ENCODE measurements around the gene RGP1.

DNA sequence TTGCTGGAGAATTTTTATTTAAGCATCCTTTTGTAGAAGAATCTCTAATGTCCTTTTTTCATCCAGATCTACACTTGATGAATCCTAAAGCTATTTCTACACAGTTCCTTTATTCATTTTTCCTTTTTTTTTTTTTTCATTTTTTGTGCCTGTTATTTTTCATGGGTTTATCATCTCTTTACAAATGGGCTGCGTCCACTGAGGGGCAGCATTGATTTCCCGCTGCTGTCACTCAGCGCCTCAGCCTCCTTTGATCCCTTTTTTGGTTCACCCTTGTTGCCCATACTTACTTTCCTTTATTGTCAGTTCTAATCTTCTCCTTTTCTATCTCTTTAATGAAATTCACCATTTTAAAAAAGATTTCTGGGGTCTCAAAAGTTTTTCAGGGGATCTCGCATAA is 10.7 kb downstream of the RGP1 start:
- TF ChIP-seq ZNF70 (CRISPR knock-in tag; IDR thresholded peaks at IDR 0.05) (no peak), CSDC2 (CRISPR knock-in tag; IDR thresholded peaks at IDR 0.05) (no peak), RARB (CRISPR knock-in tag; IDR thresholded peaks at IDR 0.05) (no peak), ZC3H10 (CRISPR knock-in tag; IDR thresholded peaks at IDR 0.05) (no peak), PPARA (CRISPR knock-in tag; IDR thresholded peaks at IDR 0.05; ENCODE audit: borderline replicate concordance) (no peak), ESRRG (CRISPR knock-in tag; IDR thresholded peaks at IDR 0.05) (no peak), ISL1 (CRISPR knock-in tag; IDR thresholded peaks at IDR 0.05) (no peak), GLIS3 (CRISPR knock-in tag; IDR thresholded peaks at IDR 0.05) (no peak), ZFP30 (CRISPR knock-in tag; IDR thresholded peaks at IDR 0.05) (no peak)
- TF ChIP-seq, protein P1, sequence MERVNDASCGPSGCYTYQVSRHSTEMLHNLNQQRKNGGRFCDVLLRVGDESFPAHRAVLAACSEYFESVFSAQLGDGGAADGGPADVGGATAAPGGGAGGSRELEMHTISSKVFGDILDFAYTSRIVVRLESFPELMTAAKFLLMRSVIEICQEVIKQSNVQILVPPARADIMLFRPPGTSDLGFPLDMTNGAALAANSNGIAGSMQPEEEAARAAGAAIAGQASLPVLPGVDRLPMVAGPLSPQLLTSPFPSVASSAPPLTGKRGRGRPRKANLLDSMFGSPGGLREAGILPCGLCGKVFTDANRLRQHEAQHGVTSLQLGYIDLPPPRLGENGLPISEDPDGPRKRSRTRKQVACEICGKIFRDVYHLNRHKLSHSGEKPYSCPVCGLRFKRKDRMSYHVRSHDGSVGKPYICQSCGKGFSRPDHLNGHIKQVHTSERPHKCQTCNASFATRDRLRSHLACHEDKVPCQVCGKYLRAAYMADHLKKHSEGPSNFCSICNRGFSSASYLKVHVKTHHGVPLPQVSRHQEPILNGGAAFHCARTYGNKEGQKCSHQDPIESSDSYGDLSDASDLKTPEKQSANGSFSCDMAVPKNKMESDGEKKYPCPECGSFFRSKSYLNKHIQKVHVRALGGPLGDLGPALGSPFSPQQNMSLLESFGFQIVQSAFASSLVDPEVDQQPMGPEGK (CRISPR knock-in tag; IDR thresholded peaks at IDR 0.05; ENCODE audit: borderline replicate concordance): no peak
- TF ChIP-seq, protein P2, sequence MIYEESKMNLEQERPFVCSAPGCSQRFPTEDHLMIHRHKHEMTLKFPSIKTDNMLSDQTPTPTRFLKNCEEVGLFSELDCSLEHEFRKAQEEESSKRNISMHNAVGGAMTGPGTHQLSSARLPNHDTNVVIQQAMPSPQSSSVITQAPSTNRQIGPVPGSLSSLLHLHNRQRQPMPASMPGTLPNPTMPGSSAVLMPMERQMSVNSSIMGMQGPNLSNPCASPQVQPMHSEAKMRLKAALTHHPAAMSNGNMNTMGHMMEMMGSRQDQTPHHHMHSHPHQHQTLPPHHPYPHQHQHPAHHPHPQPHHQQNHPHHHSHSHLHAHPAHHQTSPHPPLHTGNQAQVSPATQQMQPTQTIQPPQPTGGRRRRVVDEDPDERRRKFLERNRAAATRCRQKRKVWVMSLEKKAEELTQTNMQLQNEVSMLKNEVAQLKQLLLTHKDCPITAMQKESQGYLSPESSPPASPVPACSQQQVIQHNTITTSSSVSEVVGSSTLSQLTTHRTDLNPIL (CRISPR knock-in tag; IDR thresholded peaks at IDR 0.05; ENCODE audit: low read depth): no peak
